ENCODE data around the gene WDR64. TPM values are rescaled to one million over a fixed set of nuclear protein-coding genes. Genes with fewer than 3 reads are reported as not detected.

WDR64 gene
- total RNA-seq, 6 experiments from 2014 or later: 0.17 to 0.27 TPM; not detected in 4

DNA sequence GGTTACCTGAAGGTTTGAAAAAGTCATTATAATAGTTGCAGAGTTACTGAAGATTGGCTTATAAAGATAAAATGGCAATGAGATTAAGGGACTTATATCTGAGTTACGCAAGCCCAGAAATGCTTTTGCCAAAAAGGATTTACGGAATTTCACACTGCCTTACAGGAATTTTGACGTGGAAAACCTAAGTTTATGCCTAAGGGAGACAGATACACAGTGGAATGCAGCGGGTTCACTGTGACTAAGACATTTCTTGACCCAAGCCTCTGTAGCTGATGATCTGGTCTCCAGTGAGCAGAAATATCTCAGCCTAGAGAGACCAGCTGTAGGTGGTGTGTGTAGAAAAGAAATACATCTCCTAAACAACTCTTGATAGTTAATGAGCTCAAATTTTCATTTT lies 185.8 kb downstream of the WDR64 start:
- Histone ChIP-seq H3K27me3 (no peaks in the 10 kb centered on the region), H3K27ac (no peak overlapping the region), H3K9me3 (no peaks in the 10 kb centered on the region), H3K4me3 (no peak overlapping the region), H3K36me3 (no peaks in the 10 kb centered on the region), H3K4me1 (no peaks in the 10 kb centered on the region)
- intact Hi-C loops (cut with DNase I): loop anchor here (10.0 kb wide), 2 partner anchors 203 to 223 kb away; no protein-coding TSS in a partner anchor
- DNase-seq (no peak), ATAC-seq (no peak)
- WGBS (ENCODE audit: insufficient coverage, low coverage, low lambda C conversion rate, missing lambda C conversion rate): 56% methylated on average over 3 of the region's 4 CpGs
- TF ChIP-seq, protein P1, sequence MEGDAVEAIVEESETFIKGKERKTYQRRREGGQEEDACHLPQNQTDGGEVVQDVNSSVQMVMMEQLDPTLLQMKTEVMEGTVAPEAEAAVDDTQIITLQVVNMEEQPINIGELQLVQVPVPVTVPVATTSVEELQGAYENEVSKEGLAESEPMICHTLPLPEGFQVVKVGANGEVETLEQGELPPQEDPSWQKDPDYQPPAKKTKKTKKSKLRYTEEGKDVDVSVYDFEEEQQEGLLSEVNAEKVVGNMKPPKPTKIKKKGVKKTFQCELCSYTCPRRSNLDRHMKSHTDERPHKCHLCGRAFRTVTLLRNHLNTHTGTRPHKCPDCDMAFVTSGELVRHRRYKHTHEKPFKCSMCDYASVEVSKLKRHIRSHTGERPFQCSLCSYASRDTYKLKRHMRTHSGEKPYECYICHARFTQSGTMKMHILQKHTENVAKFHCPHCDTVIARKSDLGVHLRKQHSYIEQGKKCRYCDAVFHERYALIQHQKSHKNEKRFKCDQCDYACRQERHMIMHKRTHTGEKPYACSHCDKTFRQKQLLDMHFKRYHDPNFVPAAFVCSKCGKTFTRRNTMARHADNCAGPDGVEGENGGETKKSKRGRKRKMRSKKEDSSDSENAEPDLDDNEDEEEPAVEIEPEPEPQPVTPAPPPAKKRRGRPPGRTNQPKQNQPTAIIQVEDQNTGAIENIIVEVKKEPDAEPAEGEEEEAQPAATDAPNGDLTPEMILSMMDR (IDR thresholded peaks at IDR 0.05): no peak
- no peak for TF ChIP-seq POLR2A (IDR thresholded peaks at IDR 0.05)

DNA sequence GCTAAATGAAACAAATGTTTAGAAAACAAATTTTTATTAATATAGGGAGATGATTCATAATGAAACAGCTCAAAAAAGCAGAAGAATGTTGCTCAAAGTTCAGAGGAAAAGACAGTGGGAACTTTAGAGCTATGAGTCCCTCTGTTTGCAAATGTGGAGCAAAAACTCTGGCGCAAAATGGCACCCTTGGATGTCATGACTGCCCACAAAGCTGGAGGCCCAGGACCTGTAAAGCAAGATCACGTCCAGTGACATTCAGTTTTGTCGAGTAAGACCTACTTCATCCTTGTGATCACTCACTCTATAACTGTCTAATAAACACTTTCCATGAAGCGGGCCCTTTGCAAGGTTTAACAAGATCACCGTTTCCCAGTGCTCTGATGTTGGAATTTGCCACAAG lies 186.8 kb downstream of the WDR64 start:
- Histone ChIP-seq H3K36me3 (no peaks in the 10 kb centered on the region), H3K27me3 (no peaks in the 10 kb centered on the region), H3K4me1 (no peaks in the 10 kb centered on the region), H3K4me3 (no peak overlapping the region), H3K27ac (no peak overlapping the region), H3K9me3 (no peaks in the 10 kb centered on the region)
- intact Hi-C loops (cut with DNase I): loop anchor here (10.0 kb wide), 2 partner anchors 204 to 224 kb away; no protein-coding TSS in a partner anchor
- 100% methylated on average over 2 of the region's 5 CpGs for WGBS (ENCODE audit: insufficient coverage, low coverage, low lambda C conversion rate, missing lambda C conversion rate)
- DNase-seq: no peak
- TF ChIP-seq, protein P1 (IDR thresholded peaks at IDR 0.05): no peak
- no peak for ATAC-seq

DNA sequence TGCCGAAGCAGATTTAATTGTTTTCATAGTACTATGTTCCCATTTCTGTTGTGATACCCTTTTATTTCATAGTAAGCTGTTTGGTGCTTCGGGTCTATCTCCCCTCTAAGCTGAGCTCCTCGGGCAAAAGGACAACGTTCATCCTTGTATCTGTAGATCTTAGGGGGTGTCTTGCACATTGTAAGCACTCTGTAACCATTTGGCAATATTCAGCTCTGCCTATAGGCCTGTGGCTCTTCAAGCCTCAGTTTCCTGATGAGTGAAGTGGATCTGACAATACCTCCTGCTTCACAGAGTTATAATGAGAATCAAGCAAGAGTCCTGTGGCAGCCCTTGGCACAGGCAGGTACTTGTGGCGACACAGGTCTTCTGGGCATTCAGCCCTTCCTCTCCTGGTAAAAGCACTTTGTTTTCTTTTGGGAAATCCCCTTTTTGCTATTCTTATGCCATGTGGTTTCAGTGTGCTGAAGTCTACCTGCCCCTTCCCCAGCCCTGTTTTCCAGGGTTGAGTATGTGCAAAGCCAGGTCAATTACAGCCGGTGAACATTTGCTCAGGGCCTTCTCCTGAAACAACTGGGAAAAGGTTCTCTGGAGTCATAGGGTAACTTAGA lies 187.4 kb downstream of the WDR64 start:
- no peaks in the 10 kb centered on the region for H3K9me3 ChIP-seq
- TF ChIP-seq, protein P1 (IDR thresholded peaks at IDR 0.05): no peak
- no peak for TF ChIP-seq POLR2A (IDR thresholded peaks at IDR 0.05)
- no peaks in the 10 kb centered on the region for H3K27me3 ChIP-seq
- ATAC-seq (peak in 2 of 4 donors; percentile 40 to 54), DNase-seq (no peak)
- H3K36me3 ChIP-seq: no peaks in the 10 kb centered on the region
- H3K27ac ChIP-seq: no peak overlapping the region
- H3K4me1 ChIP-seq: no peaks in the 10 kb centered on the region
- 89% methylated on average over 6 of the region's 6 CpGs for WGBS (ENCODE audit: insufficient coverage, low coverage, low lambda C conversion rate, missing lambda C conversion rate)
- no peak overlapping the region for H3K4me3 ChIP-seq
- intact Hi-C loops (cut with DNase I): loop anchor here (10.0 kb wide), 2 partner anchors 205 to 225 kb away; no protein-coding TSS in a partner anchor

DNA sequence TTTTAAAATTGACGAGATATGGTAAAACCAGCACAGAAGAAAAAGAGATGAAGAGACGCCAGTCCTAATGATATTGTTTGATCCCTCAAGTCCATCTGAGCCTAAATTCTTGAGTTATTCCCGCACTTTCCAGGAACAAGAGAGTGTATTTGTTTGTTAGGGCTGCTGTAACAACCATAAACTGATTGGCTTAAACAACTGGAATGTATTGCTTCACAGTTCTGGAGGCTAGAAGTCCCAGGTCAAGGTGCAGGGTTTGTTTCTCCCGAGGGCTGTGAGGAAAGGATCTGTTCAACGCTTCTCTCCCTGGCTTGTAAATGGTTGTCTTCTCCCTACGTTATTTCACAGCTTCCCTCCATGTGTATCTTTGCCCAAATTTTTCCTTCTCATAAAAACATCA lies 188.1 kb downstream of the WDR64 start:
- ATAC-seq (peak in 3 of 4 donors; percentile 25 to 44 (median 34)), DNase-seq (no peak)
- H3K4me1 ChIP-seq: no peaks in the 10 kb centered on the region
- H3K4me3 ChIP-seq: no peak overlapping the region
- H3K27ac ChIP-seq: no peak overlapping the region
- H3K27me3 ChIP-seq: no peaks in the 10 kb centered on the region
- 66% methylated on average over 6 of the region's 6 CpGs for WGBS (ENCODE audit: insufficient coverage, low coverage, low lambda C conversion rate, missing lambda C conversion rate)
- no peak for TF ChIP-seq POLR2A (IDR thresholded peaks at IDR 0.05)
- TF ChIP-seq, protein P1 (IDR thresholded peaks at IDR 0.05): no peak
- intact Hi-C loops (cut with DNase I): no loop called here
- no peaks in the 10 kb centered on the region for H3K36me3 ChIP-seq
- H3K9me3 ChIP-seq: no peaks in the 10 kb centered on the region
